ENCODE data around the gene CD44.
A peak's percentile ranks its signal among the peaks of the same experiment; 100 is the strongest.

CD44 gene

GRCh38 chr11:35136311-35136710 lies 2.7 kb upstream of the CD44 start:
- H3K4me3 ChIP-seq (ENCODE audit: control insufficient read depth, low read depth, low read length), result no peak overlapping the region
- DNase-seq (ENCODE audit: low read depth), result no peak
- TF ChIP-seq CTCF (IDR thresholded peaks at IDR 0.05; ENCODE audit: control insufficient read depth, insufficient read depth, low read depth, low read length, missing control alignments), result no peak

- no peak for DNase-seq (ENCODE audit: low read depth)
- no peak for TF ChIP-seq CTCF (IDR thresholded peaks at IDR 0.05; ENCODE audit: control insufficient read depth, insufficient read depth, low read depth, low read length, missing control alignments)
- no peak overlapping the region for H3K4me3 ChIP-seq (ENCODE audit: control insufficient read depth, low read depth, low read length)
Measured at GRCh38 chr11:35138058-35138457, 913 bp upstream of the CD44 start.

DNA sequence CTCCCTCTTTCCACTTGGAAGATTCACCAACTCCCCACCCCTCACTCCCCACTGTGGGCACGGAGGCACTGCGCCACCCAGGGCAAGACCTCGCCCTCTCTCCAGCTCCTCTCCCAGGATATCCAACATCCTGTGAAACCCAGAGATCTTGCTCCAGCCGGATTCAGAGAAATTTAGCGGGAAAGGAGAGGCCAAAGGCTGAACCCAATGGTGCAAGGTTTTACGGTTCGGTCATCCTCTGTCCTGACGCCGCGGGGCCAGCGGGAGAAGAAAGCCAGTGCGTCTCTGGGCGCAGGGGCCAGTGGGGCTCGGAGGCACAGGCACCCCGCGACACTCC lies 397 bp upstream of the CD44 start:
- DNase-seq (ENCODE audit: low read depth), result no peak
- peak overlapping the region; percentile 86 for H3K4me3 ChIP-seq (ENCODE audit: control insufficient read depth, low read depth, low read length)
- TF ChIP-seq CTCF (IDR thresholded peaks at IDR 0.05; ENCODE audit: control insufficient read depth, insufficient read depth, low read depth, low read length, missing control alignments), result no peak

GRCh38 chr11:35139722-35140282 lies 831 bp downstream of the CD44 start:
- no peak for DNase-seq (ENCODE audit: low read depth)
- TF ChIP-seq CTCF (IDR thresholded peaks at IDR 0.05; ENCODE audit: control insufficient read depth, insufficient read depth, low read depth, low read length, missing control alignments), result no peak
- H3K4me3 ChIP-seq (ENCODE audit: control insufficient read depth, low read depth, low read length), result peak overlapping the region; percentile 86

DNA sequence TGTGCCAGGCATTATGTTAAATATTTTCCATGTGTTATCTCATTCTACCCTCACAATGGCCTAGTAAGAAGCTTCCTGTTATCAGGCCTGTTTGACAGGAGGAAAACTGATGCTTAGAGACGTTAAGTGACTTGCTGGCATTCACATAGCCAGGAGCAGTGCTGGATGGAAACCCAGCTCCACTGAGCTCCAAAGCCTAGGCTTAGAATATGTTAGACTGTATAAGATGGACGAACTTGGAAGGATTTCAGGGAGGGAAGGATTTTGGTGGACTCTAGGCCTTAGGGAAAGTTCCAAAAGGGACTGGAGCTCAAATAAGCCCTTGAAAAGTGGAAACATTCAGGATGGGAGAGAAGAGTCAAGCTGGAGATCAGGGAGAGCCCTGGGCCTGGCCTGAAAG lies 2.1 kb downstream of the CD44 start:
- DNase-seq (ENCODE audit: low read depth), result no peak
- H3K4me3 ChIP-seq (ENCODE audit: control insufficient read depth, low read depth, low read length), result peak overlapping the region; percentile 86
- TF ChIP-seq CTCF (IDR thresholded peaks at IDR 0.05; ENCODE audit: control insufficient read depth, insufficient read depth, low read depth, low read length, missing control alignments), result no peak

GRCh38 chr11:35141571-35141971 lies 2.6 kb downstream of the CD44 start:
- peak overlapping the region; percentile 86 for H3K4me3 ChIP-seq (ENCODE audit: control insufficient read depth, low read depth, low read length)
- no peak for DNase-seq (ENCODE audit: low read depth)
- no peak for TF ChIP-seq CTCF (IDR thresholded peaks at IDR 0.05; ENCODE audit: control insufficient read depth, insufficient read depth, low read depth, low read length, missing control alignments)
